Measurements from ENCODE around the gene SCGB1D4.
"Not testable (repeated sequence)": the region's sequence is repeated elsewhere in the genome, so short reads cannot be mapped to it uniquely, and the experiment has no call there.

GRCh38 chr11:62326719-62327118 is 27.8 kb upstream of the SCGB1D4 start:
- not testable (repeated sequence) for TF ChIP-seq CTCF, POLR2A (IDR thresholded peaks at IDR 0.05)

Data from adrenal gland (tissue), 5 donors.